ENCODE measurements around the gene LDLRAD2. TPM values are rescaled to one million over a fixed set of nuclear protein-coding genes. Genes with fewer than 3 reads are reported as not detected.
"Not testable (repeated sequence)": the region's sequence is repeated elsewhere in the genome, so short reads cannot be mapped to it uniquely, and the experiment has no call there.

Gene LDLRAD2, protein sequence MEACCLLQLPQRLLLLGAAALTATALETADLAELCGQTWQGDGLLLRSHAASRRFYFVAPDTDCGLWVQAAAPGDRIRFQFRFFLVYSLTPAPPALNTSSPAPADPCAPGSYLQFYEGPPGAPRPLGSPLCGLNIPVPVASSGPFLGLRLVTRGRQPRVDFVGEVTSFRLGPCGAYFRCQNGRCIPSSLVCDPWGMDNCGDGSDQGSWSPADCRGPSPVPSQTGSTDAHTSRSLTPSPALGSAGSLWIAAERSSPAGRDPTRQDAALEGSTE
- 0.05 TPM in 1 of 2 replicates, not detected in the other for polyA plus RNA-seq (2014; cell fraction: cytosol; rRNA removed)
- polyA plus RNA-seq (2014; cell fraction: nucleus; rRNA removed) = 0.05 TPM in 1 of 2 replicates, not detected in the other

DNA sequence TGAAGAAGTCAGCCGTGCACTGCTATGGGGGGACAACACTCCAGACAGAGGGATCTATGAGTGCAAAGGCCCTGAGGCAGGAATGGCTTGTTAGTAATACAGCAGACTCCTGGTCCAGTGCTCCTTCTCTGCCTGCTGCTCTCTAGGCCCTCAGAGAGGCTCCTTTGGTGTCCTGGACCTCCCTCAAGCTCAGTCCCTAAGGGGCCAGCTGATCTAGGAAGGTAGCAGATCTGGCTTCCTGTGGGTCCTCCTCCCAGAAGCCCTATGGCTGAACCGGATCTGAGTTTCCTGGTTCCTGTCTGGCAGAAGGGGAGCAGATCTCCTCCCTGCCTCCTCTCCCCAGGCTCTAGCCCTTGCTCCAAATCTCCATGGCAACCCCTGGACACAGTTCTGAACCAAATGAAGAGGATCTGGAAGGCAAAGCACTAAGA lies at the start of gene LDLRAD2:
Gene LDLRAD2, plus strand, starts transcription at position 391 of the 431 bp plus-strand sequence. CDS start 187 bp downstream, outside the sequence.
- no peak for DNase-seq (ENCODE audit: low spot score)

DNA sequence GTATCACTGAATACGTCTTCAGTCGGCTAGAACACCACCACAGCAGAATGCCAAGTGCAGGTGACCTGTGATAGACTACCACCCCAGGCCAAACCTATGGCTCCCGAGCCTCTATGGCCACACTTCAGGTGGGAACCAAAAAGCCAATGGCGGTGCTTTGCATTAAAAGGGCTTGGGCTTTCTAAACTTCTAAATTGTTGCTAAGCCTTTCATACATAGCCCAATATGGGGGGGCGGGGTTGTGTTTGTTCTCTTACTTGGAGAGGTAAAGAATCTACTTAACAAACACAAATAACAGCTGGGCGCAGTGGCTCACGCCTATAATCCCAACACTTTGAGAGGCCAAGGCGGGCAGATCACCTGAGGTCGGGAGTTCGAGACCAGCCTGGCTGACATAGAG lies 48.8 kb upstream of the LDLRAD2 start:
- no peak for DNase-seq (ENCODE audit: low spot score)

DNA sequence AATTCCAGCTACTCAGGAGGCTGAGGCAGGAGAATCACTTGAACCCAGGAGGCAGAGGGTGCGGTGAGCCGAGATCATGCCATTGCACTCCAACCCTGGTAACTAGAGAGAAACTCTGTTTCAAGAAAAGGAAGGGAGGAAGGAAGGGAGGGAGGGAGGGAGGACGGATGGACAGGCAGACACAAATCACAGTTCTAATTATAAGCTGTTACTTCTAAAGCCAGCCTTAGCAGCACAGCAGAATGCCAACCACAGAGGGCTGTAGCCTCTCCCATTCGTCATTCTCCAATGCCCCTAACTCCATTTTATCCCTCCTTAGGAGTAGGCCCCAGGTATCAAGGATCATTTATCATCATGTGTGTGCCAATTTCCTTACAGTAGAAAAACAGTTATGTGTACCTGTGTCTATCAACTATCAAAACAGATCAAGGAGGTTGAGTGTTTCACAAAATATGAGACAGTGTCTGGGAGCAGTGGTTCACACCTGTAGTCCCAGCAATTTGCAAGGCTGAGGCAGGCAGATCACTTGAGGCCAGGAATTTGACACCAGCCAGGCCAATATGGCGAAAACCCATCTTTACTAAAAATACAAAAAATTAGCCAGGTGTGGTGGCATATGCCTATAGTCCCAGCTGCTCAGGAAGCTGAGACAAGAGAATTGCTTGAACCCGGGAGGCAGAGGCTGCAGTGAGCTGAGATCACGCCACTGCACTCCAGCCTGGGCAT lies 48.2 kb upstream of the LDLRAD2 start:
- no peak for DNase-seq (ENCODE audit: low spot score)

DNA sequence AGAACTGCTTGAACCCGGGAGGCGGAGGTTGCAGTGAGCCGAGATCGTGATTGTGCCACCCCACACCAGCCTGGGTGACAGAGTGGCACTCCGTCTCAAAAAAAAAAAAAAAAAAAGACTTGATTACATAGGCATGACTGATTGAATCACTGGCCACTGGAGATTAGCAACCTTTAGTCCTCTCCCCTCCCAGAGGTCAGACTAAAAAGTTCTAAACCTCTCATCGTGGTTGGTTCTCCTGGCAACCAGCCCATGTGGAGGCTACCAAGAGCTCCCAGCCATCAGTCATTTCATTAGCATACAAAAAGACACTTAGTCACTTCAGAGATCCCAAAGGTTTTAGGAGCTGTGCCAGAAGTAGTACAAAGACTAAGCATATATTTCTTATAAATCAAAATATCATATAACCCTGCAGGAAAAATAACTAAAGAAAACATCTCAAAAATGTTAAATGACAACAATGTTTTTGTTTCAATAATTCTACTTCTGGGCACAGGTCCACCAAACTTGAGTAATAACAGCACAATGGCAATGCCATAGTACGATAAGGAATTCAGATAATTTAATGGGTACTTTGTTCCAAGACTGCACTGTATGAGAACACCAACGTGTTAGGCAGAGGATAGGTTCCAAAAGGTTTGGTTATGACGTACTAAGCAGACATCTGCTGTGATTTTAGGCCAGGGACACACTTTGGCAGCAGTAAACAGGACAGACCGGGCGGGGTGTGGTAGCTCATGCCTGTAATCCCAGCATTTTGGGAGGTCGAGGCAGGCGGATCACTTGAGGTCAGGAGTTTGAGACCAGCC lies 47.2 kb upstream of the LDLRAD2 start:
- DNase-seq (ENCODE audit: low spot score) = no peak

DNA sequence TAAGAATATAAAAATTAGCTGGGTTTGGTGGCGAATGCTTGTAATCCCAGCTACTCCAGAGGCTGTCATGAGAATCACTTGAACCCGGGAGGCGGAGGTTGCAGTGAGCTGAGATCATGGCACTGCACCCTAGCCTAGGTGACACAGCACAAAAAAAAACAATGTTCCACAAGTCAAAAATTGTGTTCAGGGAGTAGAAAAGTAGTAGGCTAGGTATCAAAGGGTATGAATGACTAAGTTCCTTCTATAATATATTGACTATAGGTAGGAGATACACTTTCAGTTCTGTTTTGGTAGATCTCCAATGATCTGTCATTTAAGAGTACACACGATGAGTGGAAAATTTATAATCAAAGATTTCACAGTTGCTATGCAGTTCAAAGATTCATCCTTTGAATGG lies 45.9 kb upstream of the LDLRAD2 start:
- DNase-seq (ENCODE audit: low spot score) = no peak

DNA sequence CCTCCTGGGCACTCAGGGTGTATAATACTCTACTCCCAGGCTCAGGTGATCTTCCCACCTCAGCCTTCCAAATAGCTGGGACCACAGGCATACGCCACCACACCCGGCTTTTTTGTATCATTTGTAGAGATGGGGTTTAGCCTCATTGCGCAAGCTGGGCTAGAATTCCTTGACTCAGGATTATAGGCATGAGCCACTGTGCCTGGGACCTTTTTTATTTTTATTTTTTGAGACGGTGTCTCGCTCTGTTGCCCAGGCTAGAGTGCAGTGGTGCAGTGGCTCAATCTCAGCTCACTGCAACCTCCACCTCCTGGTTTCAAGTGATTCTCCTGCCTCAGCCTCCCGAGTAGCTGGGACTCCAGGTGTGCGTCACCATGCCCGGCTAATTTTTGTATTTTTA lies 45.0 kb upstream of the LDLRAD2 start:
- DNase-seq (ENCODE audit: low spot score) = not testable (repeated sequence)

DNA sequence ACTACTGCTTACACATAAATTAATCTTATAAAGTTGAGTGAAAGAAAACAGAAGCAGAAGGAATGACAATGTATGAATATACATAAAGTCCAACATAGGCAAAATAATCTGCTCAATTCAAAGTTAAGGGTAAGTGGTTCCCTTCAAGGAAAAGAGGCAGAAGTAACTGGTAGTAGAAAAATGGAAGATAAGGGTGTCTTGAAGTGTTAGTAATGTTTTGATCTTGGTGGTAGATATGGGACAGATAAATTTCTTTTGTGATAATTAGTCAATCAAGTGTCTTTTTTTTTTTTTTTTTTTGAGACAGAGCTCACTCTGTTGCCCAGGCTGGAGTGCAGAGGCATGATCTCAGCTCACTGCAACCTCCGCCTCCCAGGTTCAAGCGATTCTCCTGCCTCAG lies 41.9 kb upstream of the LDLRAD2 start:
- DNase-seq (ENCODE audit: low spot score) = no peak

DNA sequence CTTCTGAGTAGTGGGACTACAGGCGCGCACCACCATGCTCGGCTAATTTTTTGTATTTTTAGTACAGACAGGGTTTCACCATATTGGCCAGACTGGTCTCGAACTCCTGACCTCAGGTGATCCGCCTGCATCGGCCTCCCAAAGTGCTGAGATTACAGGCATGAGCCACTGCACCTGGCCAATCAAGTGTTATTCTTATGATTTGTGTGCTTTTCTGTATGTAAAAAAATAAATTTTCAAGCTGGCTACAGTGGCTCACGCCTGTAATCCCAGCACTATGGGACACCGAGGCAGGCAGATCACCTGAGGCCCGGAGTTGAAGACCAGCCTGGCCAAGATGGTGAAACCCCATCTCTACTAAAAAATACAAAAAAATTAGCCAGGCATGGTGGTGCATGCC lies 41.5 kb upstream of the LDLRAD2 start:
- not testable (repeated sequence) for DNase-seq (ENCODE audit: low spot score)

DNA sequence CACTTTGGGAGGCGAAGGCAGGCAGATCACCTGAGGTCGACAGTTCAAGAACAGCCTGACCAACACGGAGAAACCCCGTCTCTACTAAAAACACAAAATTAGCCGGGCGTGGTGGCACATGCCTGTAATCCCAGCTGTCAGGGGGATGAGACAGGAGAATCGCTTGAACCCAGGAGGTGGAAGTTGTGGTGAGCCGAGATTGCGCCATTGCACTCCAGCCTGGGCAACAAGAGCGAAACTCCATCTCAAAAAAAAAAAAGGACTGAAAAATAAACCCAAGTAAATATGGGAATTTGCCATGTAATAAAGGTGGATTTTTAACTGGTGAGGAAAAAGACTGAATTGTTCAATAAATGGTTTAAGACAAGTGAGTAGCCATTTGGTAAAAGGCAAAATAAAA lies 40.4 kb upstream of the LDLRAD2 start:
- not testable (repeated sequence) for DNase-seq (ENCODE audit: low spot score)

DNA sequence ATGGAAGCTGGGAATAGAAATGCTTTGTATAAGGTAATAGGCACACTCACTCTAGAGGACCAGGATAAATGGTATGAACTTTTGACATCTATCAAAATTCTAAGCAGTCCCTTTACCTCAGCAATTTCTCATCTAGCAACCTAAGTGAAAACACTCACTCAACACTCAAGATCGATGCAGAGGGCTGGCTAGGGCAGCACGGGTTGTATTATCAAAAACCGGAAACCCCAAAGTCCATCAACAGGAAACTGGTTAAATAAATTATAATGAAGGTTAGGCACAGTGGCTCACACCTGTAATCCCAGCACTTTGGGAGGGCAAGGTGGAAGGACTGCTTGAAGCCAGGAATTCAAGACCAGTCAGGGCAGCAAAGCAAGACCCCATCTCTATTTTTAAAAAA lies 38.5 kb upstream of the LDLRAD2 start:
- no peak for DNase-seq (ENCODE audit: low spot score)

DNA sequence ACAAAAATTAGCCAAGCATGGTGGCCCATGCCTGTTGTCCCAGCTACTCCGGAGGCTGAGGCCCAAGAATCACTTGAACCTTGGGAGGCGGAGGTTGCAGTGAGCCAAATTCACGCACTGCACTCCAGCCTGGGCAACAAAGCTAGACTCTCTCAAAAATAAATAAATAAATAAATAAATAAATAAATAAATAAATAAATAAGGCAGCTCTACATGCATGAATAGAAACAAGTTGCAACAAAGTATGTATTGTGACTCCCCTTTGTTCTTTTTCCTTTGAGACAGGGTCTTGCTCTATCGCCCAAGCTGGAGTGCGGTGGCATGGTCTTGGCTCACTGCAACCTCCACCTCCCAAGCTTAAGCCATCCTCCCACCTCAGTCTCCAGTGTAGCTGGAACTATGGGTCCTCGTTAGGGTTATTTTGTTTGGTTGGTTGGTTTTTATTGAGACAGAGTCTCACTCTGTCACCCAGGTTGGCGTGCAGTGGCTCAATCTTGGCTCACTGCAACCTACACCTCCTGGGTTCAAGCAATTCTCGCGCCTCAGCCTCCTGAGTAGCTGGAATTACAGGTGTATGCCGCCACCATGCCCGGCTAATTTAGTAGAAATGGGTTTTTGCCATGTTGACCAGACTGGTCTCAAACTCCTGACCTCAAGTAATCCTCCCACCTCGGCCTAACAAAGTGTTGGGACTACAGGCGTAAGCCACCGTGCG lies 37.1 kb upstream of the LDLRAD2 start:
- no peak for DNase-seq (ENCODE audit: low spot score)

DNA sequence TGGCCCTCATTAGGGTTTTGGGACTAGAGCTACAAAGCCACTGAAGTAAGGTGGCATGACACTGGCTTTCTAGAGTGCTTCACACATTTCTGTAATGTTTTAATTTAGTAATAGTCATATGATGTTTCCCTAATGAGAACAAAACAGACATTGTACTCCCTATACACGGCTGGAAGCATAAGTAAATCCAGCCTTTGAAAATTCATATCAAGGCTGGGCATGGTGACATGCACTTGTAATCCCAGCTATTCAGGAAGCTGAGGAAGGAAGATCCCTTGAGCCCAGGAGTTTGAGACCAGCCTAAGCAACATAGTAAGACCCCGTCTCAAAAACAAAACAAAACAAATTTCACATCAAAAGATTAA lies 36.5 kb upstream of the LDLRAD2 start:
- DNase-seq (ENCODE audit: low spot score) = no peak

DNA sequence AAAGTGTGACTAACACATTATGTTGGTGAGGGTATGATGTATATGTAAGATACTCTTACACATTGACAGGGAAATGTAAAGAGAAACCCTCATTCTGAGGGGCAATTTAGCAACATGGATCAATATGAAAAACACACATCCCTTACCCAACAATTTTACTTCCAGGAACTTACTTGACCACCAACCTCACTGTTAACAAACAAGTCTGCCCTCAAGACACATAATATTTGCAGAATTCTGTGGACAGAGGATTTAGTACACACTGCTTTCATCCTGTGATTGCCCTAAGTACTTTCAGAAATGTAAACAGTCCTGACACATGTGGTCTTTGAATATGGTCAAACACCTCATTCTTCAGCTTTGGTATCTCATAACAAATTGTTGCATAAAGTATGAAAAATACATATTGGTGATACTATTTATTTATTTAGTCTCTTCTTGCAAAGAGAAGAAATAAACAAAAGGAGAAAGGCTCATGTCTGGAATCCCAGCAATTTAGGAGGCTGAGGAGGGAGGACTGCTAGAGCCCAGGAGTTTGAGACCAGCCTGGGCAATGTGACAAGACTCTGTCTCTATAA lies 36.0 kb upstream of the LDLRAD2 start:
- no peak for DNase-seq (ENCODE audit: low spot score)

DNA sequence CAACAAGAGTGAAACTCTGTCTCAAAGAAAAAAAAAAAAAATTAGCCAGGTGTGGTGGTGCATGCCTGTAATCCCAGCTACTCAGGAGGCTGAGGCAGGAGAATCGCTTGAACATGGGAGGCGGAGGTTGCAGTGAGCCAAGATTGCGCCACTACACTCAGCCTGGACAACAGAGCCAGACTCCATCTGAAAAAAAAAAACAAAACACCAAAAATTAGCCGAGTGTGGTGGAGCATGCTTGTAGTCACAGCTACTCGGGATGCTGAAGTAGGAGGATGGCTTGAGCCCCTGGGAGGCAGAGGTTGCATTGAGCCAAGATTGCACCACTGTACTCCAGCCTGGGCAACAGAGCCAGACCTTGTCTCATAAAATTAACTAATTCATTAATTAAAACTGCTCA lies 35.1 kb upstream of the LDLRAD2 start:
- DNase-seq (ENCODE audit: low spot score) = not testable (repeated sequence)

DNA sequence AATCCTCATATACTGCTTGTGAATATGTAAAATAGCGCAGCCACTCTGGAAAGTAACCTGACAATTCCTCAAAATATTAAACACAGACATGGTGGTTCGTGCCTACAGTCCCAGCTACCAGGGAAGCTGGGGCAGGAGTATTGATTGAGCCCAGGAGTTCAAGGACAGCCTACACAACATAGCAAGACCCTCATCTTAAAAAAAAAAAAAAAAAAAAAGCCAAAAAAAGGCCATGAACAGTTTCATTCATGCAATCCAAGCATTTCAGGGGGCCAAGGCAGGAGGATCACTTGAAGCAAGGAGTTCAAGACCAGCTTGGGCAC lies 33.7 kb upstream of the LDLRAD2 start:
- no peak for DNase-seq (ENCODE audit: low spot score)

DNA sequence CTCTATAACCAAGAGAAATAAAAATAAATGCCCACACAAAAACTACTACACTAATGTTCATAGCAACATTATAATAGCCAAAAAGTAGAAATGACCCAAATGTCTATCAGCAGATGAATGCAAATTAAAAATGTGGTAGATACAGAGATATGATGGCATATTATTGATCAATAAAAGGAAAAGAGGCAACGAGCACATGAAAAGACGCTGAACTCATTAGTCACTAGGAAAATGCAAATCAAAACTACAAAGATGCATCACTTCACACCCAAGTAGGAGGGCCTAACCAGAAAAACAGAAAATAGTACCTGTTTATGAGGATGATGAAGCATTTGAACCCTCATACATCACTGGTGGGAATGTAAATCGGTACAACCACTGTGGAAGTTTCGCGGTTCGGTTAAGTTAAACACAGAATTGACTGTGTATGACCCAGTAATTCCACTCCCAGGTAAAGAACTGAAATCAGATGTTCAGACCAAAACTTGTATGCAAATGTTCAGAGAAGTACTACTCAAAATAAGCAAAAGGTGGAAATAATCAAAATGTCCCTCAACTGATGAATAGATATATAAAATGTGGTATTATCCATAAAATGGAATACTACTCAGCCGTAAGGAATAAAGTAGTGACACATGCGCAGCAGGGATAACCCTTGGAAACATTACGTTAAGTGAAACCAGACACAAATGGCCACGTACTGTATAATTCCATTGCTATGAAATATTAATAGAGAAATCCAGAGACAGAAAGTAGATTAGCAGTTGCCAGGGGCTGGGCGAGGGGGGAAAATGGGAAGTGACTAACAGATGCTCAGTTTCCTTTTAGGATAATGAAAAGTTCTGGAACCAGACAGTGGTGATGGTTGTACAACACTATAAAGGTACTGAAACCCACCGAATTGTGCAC lies 32.2 kb upstream of the LDLRAD2 start:
- no peak for DNase-seq (ENCODE audit: low spot score)

DNA sequence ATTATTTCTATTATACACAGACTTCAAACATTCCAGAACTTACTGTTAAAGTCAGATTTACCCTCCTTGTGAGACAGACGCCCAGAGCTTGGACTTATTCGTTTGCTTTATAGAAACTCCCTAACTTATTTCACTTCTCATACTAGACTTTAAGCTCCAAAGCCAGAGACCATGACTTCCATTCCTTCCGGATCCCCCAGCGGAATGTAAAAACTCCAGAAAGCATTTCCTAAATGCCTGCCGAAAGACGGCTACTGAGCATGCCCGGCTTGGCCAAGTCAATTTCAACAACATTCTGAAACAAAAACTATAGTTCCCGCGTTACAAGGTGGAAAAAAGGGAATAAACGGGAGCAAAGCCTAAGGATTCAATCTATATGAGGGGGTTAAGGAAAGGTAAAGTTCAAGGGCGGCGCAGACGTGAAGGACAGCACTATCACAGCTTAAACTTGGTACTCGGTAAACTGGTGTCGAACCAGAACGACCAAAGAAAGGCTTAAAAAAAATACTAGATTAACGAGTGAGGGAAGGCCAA lies 30.2 kb upstream of the LDLRAD2 start:
- peak; percentile 5 for DNase-seq (ENCODE audit: low spot score)

DNA sequence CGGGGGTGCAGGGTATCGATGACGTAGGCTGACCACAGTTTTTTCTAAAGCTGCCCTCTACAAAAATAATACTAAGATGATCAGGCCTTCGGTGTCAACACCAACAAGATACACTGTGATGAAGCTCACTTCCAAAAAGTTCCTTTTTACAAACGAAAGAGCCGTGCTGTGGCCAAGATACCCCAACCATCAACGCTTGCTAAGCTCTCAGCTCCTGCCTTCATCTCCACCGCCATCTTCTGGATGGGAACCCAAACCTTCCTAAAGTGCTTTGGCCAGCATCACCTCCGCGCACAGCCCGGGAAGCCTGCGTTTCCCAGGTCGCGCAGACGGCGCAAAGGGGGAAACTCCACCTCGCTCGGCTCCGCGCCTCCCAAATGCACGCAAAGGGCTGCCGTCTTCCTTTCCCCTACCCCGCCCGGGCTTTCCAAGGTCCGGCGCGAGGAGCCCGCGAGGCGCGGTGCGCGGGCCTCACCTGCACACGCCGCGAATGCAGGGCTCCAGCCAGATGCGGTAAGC lies 29.7 kb upstream of the LDLRAD2 start:
- DNase-seq (ENCODE audit: low spot score) = peak; percentile 43

DNA sequence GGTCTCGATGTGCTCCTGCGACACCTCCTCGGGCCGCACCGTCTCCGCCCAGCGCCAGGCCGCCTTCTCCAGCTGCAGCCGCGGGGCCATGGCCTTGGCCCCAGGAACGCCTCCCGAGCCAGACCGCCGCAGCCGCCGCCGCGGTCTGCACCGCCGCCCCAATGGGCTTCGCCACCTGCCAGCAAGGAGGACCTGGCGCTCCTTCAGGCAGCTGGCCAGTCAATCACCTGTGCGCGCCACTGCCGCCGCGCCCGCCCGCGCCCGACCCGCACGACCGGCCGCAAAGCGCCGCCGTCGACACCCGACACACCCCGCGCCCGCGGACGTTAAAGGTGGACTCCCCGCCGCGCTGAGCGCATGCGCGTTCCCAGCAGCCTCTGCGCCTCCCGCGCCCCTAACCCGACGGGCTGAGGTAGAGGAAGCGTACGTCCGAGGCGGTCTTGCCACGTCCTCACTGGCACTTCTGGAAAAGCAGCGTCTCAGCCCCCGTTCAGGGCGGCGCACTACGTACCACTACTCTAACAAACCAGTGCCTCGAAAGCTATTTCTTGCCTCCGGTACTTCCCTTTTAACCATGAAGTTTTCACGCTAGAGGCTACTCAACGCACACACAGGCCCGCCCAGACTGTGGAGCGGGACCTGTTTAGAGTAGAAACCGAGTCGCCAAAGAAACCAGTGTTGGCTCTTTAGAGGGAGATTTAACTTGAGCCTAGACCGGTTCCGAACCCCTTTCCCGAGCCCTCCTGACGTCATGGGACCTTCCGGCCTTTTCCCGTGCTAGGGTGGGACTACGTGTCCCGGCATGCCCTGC lies 29.0 kb upstream of the LDLRAD2 start, which contains the start of gene USP48:
Gene USP48, minus strand, starts transcription at position 282 of the 811 bp plus-strand sequence. Its CDS starts 192 bp downstream, at position 90.
- peak; percentile 95 for DNase-seq (ENCODE audit: low spot score)
